Large intestine (tissue), 3 donors: ENCODE results near the gene GNGT2. TPM values are rescaled to one million over a fixed set of nuclear protein-coding genes. Genes with fewer than 3 reads are reported as not detected.
A peak's percentile ranks its signal among the peaks of the same experiment; 100 is the strongest.
"Not testable (repeated sequence)": the region's sequence is repeated elsewhere in the genome, so short reads cannot be mapped to it uniquely, and the experiment has no call there.

Experiments
- DNase-seq, 2 donors: peaks; one replicate each; pipeline versions ENCODE4 v3.0.0 to v3.0.0-alpha.2; 2013
- H3K27ac ChIP-seq: one replicate; pipeline ENCODE4 v1.5.1; 2013; ENCODE audit warnings: low read length
- H3K27me3 ChIP-seq: 2 replicates; pipeline ENCODE4 v1.6.1; 2013; ENCODE audit warnings: low read length; ENCODE audit not compliant: control insufficient read depth, insufficient read depth
- H3K36me3 ChIP-seq: 2 replicates; pipeline ENCODE4 v1.6.1; 2013; ENCODE audit warnings: low read length; ENCODE audit not compliant: control insufficient read depth, insufficient read depth
- H3K4me1 ChIP-seq: one replicate; pipeline ENCODE4 v1.6.1; 2013; ENCODE audit warnings: low read length; ENCODE audit not compliant: control insufficient read depth, insufficient read depth
- H3K4me3 ChIP-seq: one replicate; pipeline ENCODE4 v1.5.1; 2013; ENCODE audit warnings: low read length
- H3K9me3 ChIP-seq: one replicate; pipeline ENCODE4 v1.6.1; 2013; ENCODE audit warnings: mild to moderate bottlenecking, low read depth, low read length, moderate library complexity; ENCODE audit not compliant: control insufficient read depth
- WGBS: methylation state at CpG from one replicate; pipeline ENCODE4 v1.1.5; 2013; ENCODE audit warnings: low lambda C conversion rate; ENCODE audit not compliant: insufficient coverage; 5-methylcytosine and 5-hydroxymethylcytosine counted together
- polyA plus RNA-seq: library from polyadenylated mRNA; unstranded; fragments of 120-200 nt; gene quantifications from one replicate; pipeline ENCODE4 v1.2.1, GENCODE V29; 2013

The GNGT2 gene
- polyA plus RNA-seq, 1 donor, result 4.2 TPM

DNA sequence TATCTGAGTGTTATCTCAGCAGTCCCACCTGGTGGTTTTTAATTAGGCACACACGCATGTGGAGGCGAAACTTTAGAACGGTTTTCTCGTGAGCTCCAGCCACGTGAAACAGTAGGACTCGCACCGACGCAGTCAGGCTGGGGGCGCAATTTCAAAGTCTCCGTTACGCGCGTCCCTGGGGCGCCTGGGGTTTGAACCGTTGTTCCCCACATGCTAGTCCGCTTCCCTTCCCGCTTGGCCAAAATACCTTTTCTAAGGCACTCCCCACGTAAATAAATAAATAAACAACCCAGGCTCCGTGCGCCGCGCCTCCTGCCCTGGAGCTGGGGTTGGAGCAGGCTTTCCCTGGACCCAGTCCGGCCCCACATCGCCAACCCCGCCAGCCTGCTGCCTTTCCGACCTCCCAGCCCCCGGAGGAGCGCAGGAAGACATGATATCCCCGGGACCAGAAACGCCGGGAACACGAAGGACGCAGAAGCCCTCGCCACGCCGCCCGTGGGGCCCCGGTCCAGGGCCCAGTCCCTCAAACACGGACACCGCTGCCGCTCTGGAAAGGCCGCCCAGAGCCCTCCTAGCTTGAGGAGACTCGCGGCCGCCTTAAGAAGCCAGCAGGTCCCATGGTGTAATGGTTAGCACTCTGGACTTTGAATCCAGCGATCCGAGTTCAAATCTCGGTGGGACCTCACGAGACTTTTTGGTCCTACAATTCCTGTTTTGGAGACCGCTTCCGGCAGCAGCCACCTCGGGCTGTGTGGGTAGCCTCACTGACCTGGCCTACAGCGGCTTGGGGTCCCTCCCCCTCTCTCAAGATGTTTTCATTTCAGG is 18.2 kb downstream of the GNGT2 start:
- H3K27me3 ChIP-seq, result no peaks in the 10 kb centered on the region
- no peaks in the 10 kb centered on the region for H3K36me3 ChIP-seq
- no CpG with 5 or more reads among the region's 53 CpGs for WGBS
- DNase-seq, result peak; percentile 87 to 92
- H3K4me3 ChIP-seq, result peak overlapping the region; percentile 68
- peaks cover 2% of the 10 kb centered on the region for H3K4me1 ChIP-seq
- no peaks in the 10 kb centered on the region for H3K9me3 ChIP-seq
- peak overlapping the region; percentile 93 for H3K27ac ChIP-seq

GRCh38 chr17:49191409-49191916 is 18.9 kb downstream of the GNGT2 start:
- no peaks in the 10 kb centered on the region for H3K36me3 ChIP-seq
- H3K27ac ChIP-seq, result peak overlapping the region; percentile 93
- no peaks in the 10 kb centered on the region for H3K9me3 ChIP-seq
- DNase-seq, result peak in 1 of 2 donors; percentile 48
- peaks cover 2% of the 10 kb centered on the region for H3K4me1 ChIP-seq
- WGBS, result 100% methylated on average over 1 of the region's 8 CpGs
- no peaks in the 10 kb centered on the region for H3K27me3 ChIP-seq
- H3K4me3 ChIP-seq, result peak overlapping the region; percentile 68

GRCh38 chr17:49190932-49191331 is 19.4 kb downstream of the GNGT2 start:
- H3K27ac ChIP-seq, result no peak overlapping the region
- H3K27me3 ChIP-seq, result no peaks in the 10 kb centered on the region
- H3K4me3 ChIP-seq, result no peak overlapping the region
- WGBS, result no CpG with 5 or more reads among the region's 4 CpGs
- H3K36me3 ChIP-seq, result no peaks in the 10 kb centered on the region
- DNase-seq, result no peak
- no peaks in the 10 kb centered on the region for H3K9me3 ChIP-seq
- H3K4me1 ChIP-seq, result peaks cover 2% of the 10 kb centered on the region

DNA sequence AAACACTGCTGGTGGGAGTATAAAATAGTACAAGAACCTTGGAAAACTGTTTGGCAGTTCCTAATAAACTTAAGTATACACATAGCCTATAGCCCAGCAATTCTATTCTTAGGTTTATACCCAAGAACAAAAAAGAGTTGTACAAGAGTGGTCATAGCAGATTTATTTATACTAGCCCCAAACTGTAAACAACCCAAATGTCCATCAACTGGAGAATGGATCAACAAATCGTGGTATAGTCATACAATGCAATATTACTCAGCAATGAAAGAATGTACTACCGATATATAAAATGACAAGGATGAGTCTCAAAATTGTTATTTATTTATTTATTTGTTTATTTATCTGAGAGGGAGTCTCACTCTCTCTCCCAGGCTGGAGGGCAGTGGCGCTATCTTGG is 23.1 kb downstream of the GNGT2 start:
- DNase-seq, result no peak
- WGBS, result 100% methylated on average over 2 of the region's 3 CpGs

DNA sequence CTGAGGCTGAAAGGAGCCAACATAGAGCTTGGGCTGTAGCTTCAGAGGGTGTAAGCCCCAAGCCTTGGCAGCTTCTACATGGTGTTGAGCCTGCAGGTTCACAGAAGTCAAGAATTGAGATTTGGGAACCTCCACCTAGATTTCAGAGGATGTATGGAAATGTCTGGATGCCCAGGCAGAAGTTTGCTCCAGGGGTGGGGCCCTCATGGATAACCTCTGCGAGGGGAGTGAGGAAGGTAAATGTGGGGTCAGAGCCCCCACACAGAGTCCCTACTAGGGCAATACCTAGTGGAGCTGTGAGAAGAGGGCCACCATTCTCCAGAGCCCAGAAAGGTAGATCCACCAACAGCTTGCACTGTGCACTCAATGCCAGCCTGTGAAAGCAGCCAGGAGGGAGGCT is 25.0 kb downstream of the GNGT2 start:
- not testable (repeated sequence) for DNase-seq, H3K27ac ChIP-seq, H3K9me3 ChIP-seq, H3K27me3 ChIP-seq, H3K4me1 ChIP-seq, H3K4me3 ChIP-seq, H3K36me3 ChIP-seq
- no CpG with 5 or more reads among the region's 1 CpG for WGBS

More for the DNA sequence above, 23.1 kb downstream of the GNGT2 start:
- Histone ChIP-seq H3K4me3 (no peak overlapping the region), H3K27me3 (no peaks in the 10 kb centered on the region), H3K9me3 (peaks cover 9% of the 10 kb centered on the region), H3K4me1 (peaks cover 2% of the 10 kb centered on the region), H3K36me3 (no peaks in the 10 kb centered on the region), H3K27ac (no peak overlapping the region)

- DNase-seq, result not testable (repeated sequence)
These were observed 25.9 kb downstream of the GNGT2 start for GRCh38 chr17:49184522-49184921.

DNA sequence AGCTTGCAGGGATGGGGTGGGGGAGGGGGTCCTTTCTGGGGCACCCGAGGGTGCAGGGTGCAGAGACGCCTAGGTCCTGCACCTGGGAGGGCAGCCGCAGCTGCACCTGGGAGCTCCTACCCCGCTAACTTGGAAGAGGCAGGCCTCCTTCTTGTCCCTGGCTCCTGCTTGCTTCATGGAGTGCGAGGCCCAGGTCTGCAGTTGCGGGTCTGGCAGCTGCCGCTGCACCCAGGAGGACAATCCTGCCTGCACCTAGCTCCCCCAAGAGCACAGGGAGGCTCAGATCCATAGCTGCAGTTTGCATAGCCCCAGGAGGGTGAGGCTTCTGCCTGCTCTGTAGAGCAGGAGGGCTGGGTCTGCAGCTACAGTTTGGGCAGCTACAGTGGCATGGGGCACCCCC is 26.6 kb downstream of the GNGT2 start:
- Histone ChIP-seq H3K36me3 (no peaks in the 10 kb centered on the region), H3K4me3 (no peak overlapping the region), H3K9me3 (peaks cover 9% of the 10 kb centered on the region), H3K27me3 (no peaks in the 10 kb centered on the region), H3K27ac (no peak overlapping the region), H3K4me1 (no peaks in the 10 kb centered on the region)
- no CpG with 5 or more reads among the region's 7 CpGs for WGBS
- no peak for DNase-seq

More at GRCh38 chr17:49184522-49184921, 25.9 kb downstream of the GNGT2 start:
- H3K27me3 ChIP-seq, H3K4me1 ChIP-seq, H3K4me3 ChIP-seq, H3K27ac ChIP-seq, H3K9me3 ChIP-seq, H3K36me3 ChIP-seq: not testable (repeated sequence)

DNA sequence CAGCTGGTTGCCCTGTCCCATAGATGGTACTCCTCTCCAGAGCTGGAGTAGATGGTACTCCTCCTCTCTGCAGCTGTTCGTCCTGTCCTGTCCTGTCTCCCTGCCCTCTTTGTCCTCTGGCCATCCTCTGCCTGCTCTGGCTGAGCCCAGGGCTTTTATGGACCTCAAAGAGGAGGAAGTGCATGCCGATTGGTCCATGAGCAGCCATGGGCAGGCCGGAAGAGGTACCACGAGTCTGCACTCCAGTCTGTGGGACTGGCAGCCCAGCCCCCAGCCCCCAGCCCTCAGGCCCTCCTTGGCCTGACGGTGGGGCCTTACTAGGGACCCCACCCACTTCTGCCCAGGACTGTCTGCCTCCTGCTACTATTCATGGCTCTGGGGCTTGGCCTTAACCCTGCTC is 27.0 kb downstream of the GNGT2 start:
- no CpG with 5 or more reads among the region's 5 CpGs for WGBS
- no peaks in the 10 kb centered on the region for H3K36me3 ChIP-seq
- H3K27ac ChIP-seq, result no peak overlapping the region
- H3K9me3 ChIP-seq, result peaks cover 9% of the 10 kb centered on the region
- DNase-seq, result no peak
- H3K27me3 ChIP-seq, result no peaks in the 10 kb centered on the region
- H3K4me3 ChIP-seq, result no peak overlapping the region
- H3K4me1 ChIP-seq, result no peaks in the 10 kb centered on the region

- Histone ChIP-seq H3K27me3 (no peaks in the 10 kb centered on the region), H3K4me1 (no peaks in the 10 kb centered on the region), H3K27ac (no peak overlapping the region), H3K36me3 (no peaks in the 10 kb centered on the region), H3K9me3 (peaks cover 12% of the 10 kb centered on the region), H3K4me3 (no peak overlapping the region)
- no peak for DNase-seq
- WGBS, result 100% methylated on average over 1 of the region's 6 CpGs
These were observed 29.3 kb downstream of the GNGT2 start for GRCh38 chr17:49180998-49181635.

- Histone ChIP-seq H3K9me3 (peaks cover 15% of the 10 kb centered on the region), H3K4me3 (no peak overlapping the region), H3K27ac (no peak overlapping the region), H3K4me1 (no peaks in the 10 kb centered on the region), H3K36me3 (no peaks in the 10 kb centered on the region), H3K27me3 (no peaks in the 10 kb centered on the region)
- no CpG with 5 or more reads among the region's 5 CpGs for WGBS
- DNase-seq, result peak in 1 of 2 donors; percentile 30
These were observed 30.1 kb downstream of the GNGT2 start for GRCh38 chr17:49180303-49180702.
